Activated T-helper 2 cell treated with anti-CD3 and anti-CD28 coated beads, Interferon-gamma antibody, Interleukin-2, Interleukin-4, amounts not matched to agents 10 μg/mL and 5 μg/mL and 100 μg/mL, durations not matched to agents 14 hours and 24 hours and 36 hours (primary cell): ENCODE data around the gene MAP3K3. TPM values are rescaled to one million over a fixed set of nuclear protein-coding genes. Genes with fewer than 3 reads are reported as not detected.
"Not testable (repeated sequence)": the region's sequence is repeated elsewhere in the genome, so short reads cannot be mapped to it uniquely, and the experiment has no call there.

ENCODE experiments used
- DNase-seq: peaks from one replicate; pipeline ENCODE4 v3.0.0; 2021; ENCODE audit warnings: low spot score
- H3K27ac Mint-ChIP-seq: one replicate; pipeline ENCODE4 v1.8.0; 2021; ENCODE audit warnings: mixed read lengths
- H3K27me3 Mint-ChIP-seq: one replicate; pipeline ENCODE4 v1.8.0; 2021; ENCODE audit warnings: low read depth, mixed read lengths
- H3K36me3 Mint-ChIP-seq: one replicate; pipeline ENCODE4 v1.8.0; 2021; ENCODE audit warnings: low read depth, mixed read lengths
- H3K4me1 Mint-ChIP-seq: one replicate; pipeline ENCODE4 v1.8.0; 2021; ENCODE audit warnings: low read depth, mixed read lengths
- H3K4me3 Mint-ChIP-seq: one replicate; pipeline ENCODE4 v1.8.0; 2021; ENCODE audit warnings: low read depth, mild to moderate bottlenecking, moderate library complexity, mixed read lengths
- H3K9me3 Mint-ChIP-seq: one replicate; pipeline ENCODE4 v1.8.0; 2021; ENCODE audit warnings: mixed read lengths
- intact Hi-C: fragments of 100-400 bp; cut with micrococcal nuclease; formaldehyde crosslinking; loops from one replicate; pipeline ENCODE4 v1.15.1; 2023
- total RNA-seq: library from RNA; stranded (reverse); gene quantifications from 2 replicates; pipeline ENCODE4 v1.2.3, GENCODE V29; 2022

MAP3K3 gene
- total RNA-seq, 1 donor from 2014 or later, result 28.7 TPM

GRCh38 chr17:63714550-63715277 is 92.5 kb downstream of the MAP3K3 start:
- H3K4me1 Mint-ChIP-seq, result peaks cover 4% of the 10 kb centered on the region
- H3K9me3 Mint-ChIP-seq, result no peaks in the 10 kb centered on the region
- no peak overlapping the region for H3K4me3 Mint-ChIP-seq
- intact Hi-C loops, result no loop called here
- peaks cover 48% of the 10 kb centered on the region for H3K36me3 Mint-ChIP-seq
- H3K27ac Mint-ChIP-seq, result no peak overlapping the region
- no peaks in the 10 kb centered on the region for H3K27me3 Mint-ChIP-seq
- DNase-seq, result no peak

GRCh38 chr17:63716426-63716825 is 94.2 kb downstream of the MAP3K3 start:
- Mint-ChIP-seq H3K27ac (no peak overlapping the region), H3K36me3 (peaks cover 40% of the 10 kb centered on the region), H3K4me3 (no peak overlapping the region), H3K9me3 (no peaks in the 10 kb centered on the region), H3K4me1 (peaks cover 1% of the 10 kb centered on the region), H3K27me3 (no peaks in the 10 kb centered on the region)
- intact Hi-C loops, result no loop called here
- no peak for DNase-seq

GRCh38 chr17:63718988-63719387 is 96.8 kb downstream of the MAP3K3 start:
- intact Hi-C loops, result no loop called here

GRCh38 chr17:63720194-63720593 is 98.0 kb downstream of the MAP3K3 start:
- intact Hi-C loops, DNase-seq, H3K4me3 Mint-ChIP-seq, H3K9me3 Mint-ChIP-seq, H3K4me1 Mint-ChIP-seq, H3K27ac Mint-ChIP-seq, H3K27me3 Mint-ChIP-seq: not testable (repeated sequence)
- peaks cover 27% of the 10 kb centered on the region for H3K36me3 Mint-ChIP-seq

More at GRCh38 chr17:63718988-63719387, 96.8 kb downstream of the MAP3K3 start:
- Mint-ChIP-seq H3K4me1 (peaks cover 4% of the 10 kb centered on the region), H3K4me3 (no peak overlapping the region), H3K27ac (no peak overlapping the region), H3K9me3 (no peaks in the 10 kb centered on the region), H3K27me3 (no peaks in the 10 kb centered on the region), H3K36me3 (peaks cover 24% of the 10 kb centered on the region)
- no peak for DNase-seq

GRCh38 chr17:63722403-63722802 is 100.2 kb downstream of the MAP3K3 start:
- no peak for DNase-seq
- no peak overlapping the region for H3K4me3 Mint-ChIP-seq
- H3K27me3 Mint-ChIP-seq, result no peaks in the 10 kb centered on the region
- H3K9me3 Mint-ChIP-seq, result no peaks in the 10 kb centered on the region
- peaks cover 2% of the 10 kb centered on the region for H3K4me1 Mint-ChIP-seq
- peaks cover 26% of the 10 kb centered on the region for H3K36me3 Mint-ChIP-seq
- intact Hi-C loops, result no loop called here
- no peak overlapping the region for H3K27ac Mint-ChIP-seq

GRCh38 chr17:63735691-63736090 is 113.5 kb downstream of the MAP3K3 start:
- intact Hi-C loops, result no loop called here

GRCh38 chr17:63740464-63741142 is 118.4 kb downstream of the MAP3K3 start:
- no peaks in the 10 kb centered on the region for H3K27me3 Mint-ChIP-seq
- H3K4me1 Mint-ChIP-seq, result peaks cover 20% of the 10 kb centered on the region
- no peak for DNase-seq
- H3K36me3 Mint-ChIP-seq, result peaks cover 20% of the 10 kb centered on the region
- H3K4me3 Mint-ChIP-seq, result peak overlapping the region; percentile 98
- intact Hi-C loops, result loop anchor here (1.0 to 5.0 kb wide), 3 partner anchors 41 to 190 kb away; partner anchors contain the start of genes DCAF7 and SMARCD2
- H3K27ac Mint-ChIP-seq, result peak overlapping the region; percentile 96
- no peaks in the 10 kb centered on the region for H3K9me3 Mint-ChIP-seq

More at GRCh38 chr17:63735691-63736090, 113.5 kb downstream of the MAP3K3 start:
- Mint-ChIP-seq H3K4me3 (no peak overlapping the region), H3K27ac (no peak overlapping the region), H3K36me3 (peaks cover 19% of the 10 kb centered on the region), H3K4me1 (peaks cover 12% of the 10 kb centered on the region), H3K27me3 (no peaks in the 10 kb centered on the region), H3K9me3 (no peaks in the 10 kb centered on the region)
- DNase-seq, result no peak

- Mint-ChIP-seq H3K27me3 (no peaks in the 10 kb centered on the region), H3K4me3 (peak overlapping the region; percentile 98)
- intact Hi-C loops, result loop anchor here (1.0 to 5.0 kb wide), 3 partner anchors 42 to 191 kb away; partner anchors contain the start of genes DCAF7 and SMARCD2
Observed at GRCh38 chr17:63741143-63741407, 118.9 kb downstream of the MAP3K3 start.

GRCh38 chr17:63741408-63742173 is 119.4 kb downstream of the MAP3K3 start, which contains the start of gene STRADA:
STRADA (minus strand) TSS chr17:63741799; CDS start chr17:63728369, 13,430 bp downstream.
- Mint-ChIP-seq H3K27ac (peak within 1 kb of the TSS; percentile 96), H3K36me3 (peaks cover 26% of the 10 kb centered on the region), H3K4me3 (peak within 1 kb of the TSS; percentile 98), H3K27me3 (no peaks in the 10 kb centered on the region), H3K4me1 (peaks cover 20% of the 10 kb centered on the region), H3K9me3 (no peaks in the 10 kb centered on the region)
- peak; percentile 99 for DNase-seq
- intact Hi-C loops, result loop anchor here (1.0 to 5.0 kb wide), 4 partner anchors 32 to 191 kb away; partner anchors contain the start of genes CCDC47, DCAF7 and SMARCD2

More at GRCh38 chr17:63741143-63741407, 118.9 kb downstream of the MAP3K3 start:
- H3K27ac Mint-ChIP-seq, result peak overlapping the region; percentile 96
- peaks cover 20% of the 10 kb centered on the region for H3K4me1 Mint-ChIP-seq
- H3K36me3 Mint-ChIP-seq, result peaks cover 24% of the 10 kb centered on the region
- no peak for DNase-seq
- no peaks in the 10 kb centered on the region for H3K9me3 Mint-ChIP-seq

Other genes with a start within 250 kb of the MAP3K3 start
- 0.41 and 0.57 TPM in 2 replicates for gene CYB561, start 176.1 kb upstream of the MAP3K3 start, total RNA-seq
- gene ACE, start 145.4 kb upstream of the MAP3K3 start, total RNA-seq, result not detected in 2 replicates
- not detected in 2 replicates for gene KCNH6, start 99.1 kb upstream of the MAP3K3 start, total RNA-seq
- gene DCAF7, start 71.9 kb upstream of the MAP3K3 start, total RNA-seq, result 118 and 119 TPM in 2 replicates
- 20.4 and 22.4 TPM in 2 replicates for gene TACO1, start 21.5 kb upstream of the MAP3K3 start, total RNA-seq
- gene LIMD2, start 77.7 kb downstream of the MAP3K3 start, total RNA-seq, result 178 and 182 TPM in 2 replicates
- gene STRADA, start 119.4 kb downstream of the MAP3K3 start, total RNA-seq, result 54.0 and 57.4 TPM in 2 replicates
- gene CCDC47, start 151.2 kb downstream of the MAP3K3 start, total RNA-seq, result 70.0 and 73.7 TPM in 2 replicates
- gene DDX42, start 151.8 kb downstream of the MAP3K3 start, total RNA-seq, result 138 and 144 TPM in 2 replicates
- gene PSMC5, start 205.0 kb downstream of the MAP3K3 start, total RNA-seq, result 185 and 204 TPM in 2 replicates
- gene FTSJ3, start 205.2 kb downstream of the MAP3K3 start, total RNA-seq, result 75.0 and 80.7 TPM in 2 replicates
- 129 and 130 TPM in 2 replicates for gene SMARCD2, start 220.3 kb downstream of the MAP3K3 start, total RNA-seq